Medulla oblongata (tissue), 1 donor: ENCODE measurements around the gene FIGNL2.
A peak's percentile ranks its signal among the peaks of the same experiment; 100 is the strongest.

Source experiments
- DNase-seq: peaks from one replicate; pipeline ENCODE4 v3.0.0-alpha.2; 2015; ENCODE audit errors: extremely low spot score

Gene FIGNL2

DNA sequence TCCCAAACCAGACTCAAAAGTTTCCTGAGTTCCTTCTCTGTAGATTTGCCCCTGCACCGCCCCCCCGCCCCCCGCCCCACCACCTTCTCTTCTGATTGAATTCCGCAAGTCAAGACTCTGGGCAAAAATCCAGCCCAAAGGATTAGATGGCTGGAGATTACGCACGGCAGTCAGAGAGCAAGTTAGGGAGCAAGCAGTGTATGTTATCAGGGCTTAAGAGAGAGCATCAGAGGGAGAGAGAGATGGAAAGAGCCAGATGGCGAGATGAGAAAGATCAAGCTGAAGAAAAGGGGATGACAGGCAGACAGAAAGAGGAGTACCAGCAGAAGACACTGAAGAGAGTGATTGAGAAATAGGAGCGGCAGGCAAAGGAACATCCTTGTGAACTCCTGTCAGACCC, 25.5 kb upstream of the FIGNL2 start:
- no peak for DNase-seq

GRCh38 chr12:51873251-51873994, 24.9 kb upstream of the FIGNL2 start:
- no peak for DNase-seq

- no peak for DNase-seq
Observed at GRCh38 chr12:51872689-51872981, 24.1 kb upstream of the FIGNL2 start.

DNA sequence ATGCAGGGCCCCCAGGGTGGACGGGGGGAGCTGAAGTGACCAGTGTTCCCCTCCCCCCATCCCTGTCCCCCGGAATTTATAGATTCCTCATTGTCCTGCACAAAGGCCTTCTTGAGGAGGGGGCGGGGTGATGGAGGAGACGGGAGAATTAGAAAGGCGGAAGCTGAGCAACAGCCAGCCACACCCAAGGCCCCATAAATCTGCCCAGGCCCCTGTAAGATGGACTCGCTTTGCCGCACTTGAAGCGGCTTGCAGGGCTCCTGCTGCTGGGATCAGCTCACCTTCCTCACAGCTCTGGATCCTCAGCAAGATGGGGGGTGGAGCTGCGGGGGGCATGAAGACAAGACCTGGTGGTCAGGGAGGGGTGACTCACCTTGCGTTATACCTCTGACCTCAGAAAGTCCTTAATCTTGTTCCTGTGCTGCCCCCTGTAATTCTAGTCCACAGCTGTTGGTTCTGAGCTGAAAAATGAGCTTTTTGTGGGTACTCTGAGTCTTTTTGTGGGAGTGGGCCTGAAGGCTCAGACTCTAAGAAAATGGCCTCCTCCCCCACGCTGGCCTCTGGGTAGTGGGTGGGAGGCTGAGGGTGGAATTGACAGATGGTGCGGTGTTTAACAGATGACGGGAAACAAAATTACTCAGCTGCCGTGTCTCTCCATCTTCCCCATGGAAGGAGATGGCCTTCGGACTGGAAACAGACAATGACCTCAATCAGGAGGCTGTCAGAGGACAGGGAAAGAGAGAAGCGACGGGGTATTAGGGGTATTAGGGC, 23.6 kb upstream of the FIGNL2 start:
- DNase-seq, result no peak

DNA sequence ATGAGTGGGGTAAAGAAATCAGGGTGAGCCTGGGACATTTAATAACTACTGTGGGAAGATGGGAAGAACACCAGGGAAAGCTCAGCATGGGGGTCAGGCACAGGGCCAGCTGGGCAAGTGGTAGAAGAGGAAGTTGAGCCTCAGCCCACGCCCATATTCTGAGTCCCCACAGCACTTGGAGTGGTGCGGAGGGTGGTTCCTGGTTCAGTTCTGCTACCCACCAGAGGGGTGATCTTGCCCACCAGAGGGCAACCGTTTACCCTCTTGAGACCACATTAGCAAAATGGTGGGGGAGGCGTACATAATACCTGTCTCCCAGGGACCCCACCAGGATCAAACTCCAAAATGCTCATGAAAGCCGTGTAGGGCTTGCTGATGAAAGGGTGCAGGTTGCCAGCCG, 22.6 kb upstream of the FIGNL2 start:
- peak; percentile 49 for DNase-seq

DNA sequence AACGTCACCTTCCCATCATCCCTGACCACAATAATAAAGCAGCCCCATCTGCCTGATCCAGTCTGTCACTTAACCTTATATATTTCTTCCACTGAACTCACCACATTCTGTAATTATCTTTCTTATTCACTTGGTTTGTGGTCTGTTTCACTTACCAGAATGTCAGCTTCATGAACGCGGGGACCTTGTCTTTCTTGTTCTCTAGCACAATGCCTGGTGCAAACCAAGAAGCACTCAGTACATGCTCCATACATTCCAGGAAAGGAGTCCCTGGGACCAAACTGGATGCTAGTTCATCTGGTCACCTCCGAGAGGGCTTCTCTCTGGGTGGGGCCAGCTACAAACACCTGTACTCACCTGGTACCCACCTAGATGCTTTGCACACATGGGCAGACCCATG, 22.0 kb upstream of the FIGNL2 start:
- DNase-seq, result no peak

GRCh38 chr12:51869931-51870330, 21.4 kb upstream of the FIGNL2 start:
- DNase-seq, result peak; percentile 13

- no peak for DNase-seq
Observed at GRCh38 chr12:51869496-51869865, 21.0 kb upstream of the FIGNL2 start.

DNA sequence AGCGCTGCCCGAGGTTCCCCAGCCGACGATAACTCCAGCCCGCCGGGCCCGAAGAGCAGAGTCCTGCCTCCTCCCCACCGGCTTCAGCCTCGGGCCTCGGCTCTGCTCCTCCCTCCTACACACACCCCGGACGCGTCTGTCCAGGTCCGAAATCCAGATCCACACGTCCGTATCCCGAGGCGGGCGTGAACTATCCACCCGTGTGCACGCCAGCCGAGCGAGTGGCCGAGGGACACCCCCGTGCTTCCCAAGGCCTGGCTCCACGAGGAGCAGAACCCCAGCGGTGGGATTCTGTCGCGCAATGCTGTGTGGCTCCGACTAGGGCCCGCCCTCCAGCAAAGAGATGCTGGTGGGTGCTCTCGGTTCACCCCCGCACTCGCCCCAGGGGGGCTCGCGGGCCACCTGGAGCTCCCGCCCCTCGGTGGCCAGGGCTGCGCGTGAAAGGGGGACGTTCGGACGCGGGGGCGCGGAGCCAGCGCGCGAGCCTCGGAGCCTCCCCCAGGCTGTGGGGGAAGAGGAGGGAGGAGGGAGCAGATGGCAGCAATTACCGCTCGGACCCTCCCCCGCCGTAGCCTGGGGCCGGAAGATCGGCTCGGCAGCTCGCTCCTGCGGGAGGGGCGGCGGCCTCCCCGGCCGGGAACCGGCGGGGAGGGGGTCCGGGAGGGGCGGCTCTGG, 20.4 kb upstream of the FIGNL2 start:
- no peak for DNase-seq

GRCh38 chr12:51867796-51868428, 19.4 kb upstream of the FIGNL2 start:
- no peak for DNase-seq

DNA sequence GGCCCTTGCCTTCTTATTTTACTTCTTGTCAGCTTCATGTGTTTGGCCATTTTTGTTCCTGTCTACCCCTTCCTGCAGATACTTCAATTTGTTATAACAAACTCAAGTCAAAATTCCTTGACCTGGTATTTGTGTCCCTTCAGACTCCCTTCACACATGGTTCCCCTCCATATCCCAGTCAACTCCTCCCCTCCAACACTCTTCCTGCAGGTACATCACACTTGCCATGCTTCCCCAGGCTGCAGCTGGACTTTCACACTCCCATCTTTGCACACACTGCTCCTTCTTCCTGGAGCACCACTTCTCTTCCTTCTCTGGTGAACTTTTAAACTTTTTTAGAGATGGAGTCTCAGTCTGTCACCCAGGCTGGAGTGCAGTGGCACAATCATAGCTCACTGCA, 18.9 kb upstream of the FIGNL2 start:
- DNase-seq, result no peak

- no peak for DNase-seq
Observed at GRCh38 chr12:51866762-51867161, 18.2 kb upstream of the FIGNL2 start.

- no peak for DNase-seq
Observed at GRCh38 chr12:51866324-51866723, 17.8 kb upstream of the FIGNL2 start.

DNA sequence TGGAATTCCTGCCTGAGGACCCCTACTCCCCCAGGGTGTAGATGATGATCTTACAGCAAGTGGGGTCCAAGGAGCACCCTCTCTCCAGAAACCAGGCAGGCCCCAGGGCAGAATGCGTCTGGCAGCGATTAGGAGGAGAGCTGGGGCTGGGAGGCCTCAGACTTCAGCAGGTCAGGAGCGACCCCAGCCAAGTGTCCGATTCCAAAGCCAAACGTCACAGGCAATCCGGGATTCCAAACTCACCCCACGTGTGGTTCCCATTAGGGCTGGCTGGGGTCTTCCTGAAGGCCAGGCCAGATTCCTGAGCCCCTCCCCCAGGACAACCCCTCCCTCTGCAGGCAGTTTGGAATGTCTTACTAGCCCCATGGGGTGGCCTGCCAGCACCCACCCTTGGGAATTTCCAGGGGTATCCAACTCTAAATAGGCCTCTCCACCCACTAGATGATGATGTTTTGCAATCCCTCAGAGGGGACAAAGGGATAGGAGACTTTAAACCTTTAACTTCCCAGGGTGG, 17.3 kb upstream of the FIGNL2 start:
- no peak for DNase-seq

DNA sequence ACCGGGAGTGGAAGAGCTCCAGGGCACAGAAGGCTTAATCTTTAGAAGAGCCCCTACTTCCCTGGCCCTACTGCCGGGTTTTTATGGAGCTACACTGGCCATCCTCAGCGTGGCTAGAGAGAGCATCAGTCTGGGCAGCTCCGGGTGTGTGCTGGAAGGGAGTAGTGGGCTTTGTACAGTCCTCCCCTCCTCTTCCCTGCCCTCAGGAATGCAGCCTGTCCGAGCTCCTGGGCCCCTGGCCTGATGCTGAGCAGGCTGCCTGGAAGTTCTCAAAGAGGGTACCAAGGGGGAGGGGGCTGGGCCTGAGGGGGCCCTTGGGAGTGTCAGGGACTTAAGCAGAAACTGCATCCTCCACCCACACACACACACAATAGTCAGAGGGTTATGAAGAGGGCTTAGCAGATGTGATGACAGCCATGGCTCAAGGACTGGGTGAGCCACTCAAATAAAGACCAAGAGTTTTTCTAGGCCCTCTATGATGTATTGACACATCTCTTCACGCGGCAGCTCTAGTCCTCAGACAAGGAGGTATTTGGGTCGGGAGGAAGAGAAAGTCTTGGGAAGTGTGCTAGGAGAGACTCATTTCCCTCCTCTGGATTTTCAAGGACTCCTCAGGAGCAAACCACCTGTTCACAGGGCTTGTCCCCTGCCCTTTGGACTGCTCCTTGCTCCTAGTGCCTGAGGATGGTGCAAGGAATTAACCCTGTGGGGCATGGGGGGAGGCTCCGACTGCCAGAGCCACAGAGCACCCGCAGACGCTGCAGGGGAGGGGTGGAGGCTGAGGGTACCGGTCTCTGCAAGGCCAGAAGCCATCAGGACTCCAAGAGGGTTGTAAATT, 16.5 kb upstream of the FIGNL2 start:
- no peak for DNase-seq

DNA sequence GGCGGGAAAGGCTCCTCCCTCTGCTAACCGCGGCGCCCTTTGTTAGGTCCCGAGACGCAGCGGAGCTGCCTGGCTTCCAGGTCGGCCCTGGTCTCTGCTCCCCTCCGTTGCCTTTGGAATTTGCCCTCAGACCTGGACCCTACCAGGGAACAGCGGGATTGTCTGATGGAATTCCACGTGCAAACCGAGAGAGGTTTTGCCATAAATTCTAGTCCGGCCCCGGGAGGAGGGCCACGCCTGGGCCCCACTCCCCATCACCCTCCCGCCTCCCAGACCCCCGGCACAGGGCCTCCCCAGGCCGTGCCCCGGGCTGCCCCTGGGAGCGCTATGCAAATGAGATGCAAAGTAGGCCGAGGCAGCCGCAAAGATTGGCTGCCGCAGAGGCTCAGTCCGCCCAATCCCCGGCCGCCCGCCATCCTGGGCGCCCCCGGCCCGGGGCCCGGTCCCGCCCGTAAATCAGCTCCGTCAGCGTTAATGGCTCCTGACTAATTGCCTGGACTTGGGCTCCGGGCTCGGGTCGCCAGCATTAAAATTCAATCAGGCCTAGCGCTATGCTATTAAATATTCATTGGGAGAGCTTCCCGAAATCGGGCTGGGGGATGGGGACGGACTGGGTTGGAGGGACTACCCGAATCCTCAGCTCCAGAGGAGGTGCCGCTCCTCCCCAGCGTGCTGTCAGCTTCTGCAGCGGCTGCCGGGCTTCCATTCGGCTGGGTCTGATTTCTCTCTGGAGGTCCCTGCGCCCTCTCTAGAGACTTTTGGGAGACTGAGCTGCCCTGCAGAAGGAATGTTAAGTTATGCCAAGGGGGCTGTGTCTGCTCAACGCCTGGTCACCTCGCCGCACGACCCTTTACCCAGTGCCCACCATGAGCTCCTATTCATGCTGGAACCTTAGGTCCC, 15.7 kb upstream of the FIGNL2 start:
- DNase-seq, result no peak

DNA sequence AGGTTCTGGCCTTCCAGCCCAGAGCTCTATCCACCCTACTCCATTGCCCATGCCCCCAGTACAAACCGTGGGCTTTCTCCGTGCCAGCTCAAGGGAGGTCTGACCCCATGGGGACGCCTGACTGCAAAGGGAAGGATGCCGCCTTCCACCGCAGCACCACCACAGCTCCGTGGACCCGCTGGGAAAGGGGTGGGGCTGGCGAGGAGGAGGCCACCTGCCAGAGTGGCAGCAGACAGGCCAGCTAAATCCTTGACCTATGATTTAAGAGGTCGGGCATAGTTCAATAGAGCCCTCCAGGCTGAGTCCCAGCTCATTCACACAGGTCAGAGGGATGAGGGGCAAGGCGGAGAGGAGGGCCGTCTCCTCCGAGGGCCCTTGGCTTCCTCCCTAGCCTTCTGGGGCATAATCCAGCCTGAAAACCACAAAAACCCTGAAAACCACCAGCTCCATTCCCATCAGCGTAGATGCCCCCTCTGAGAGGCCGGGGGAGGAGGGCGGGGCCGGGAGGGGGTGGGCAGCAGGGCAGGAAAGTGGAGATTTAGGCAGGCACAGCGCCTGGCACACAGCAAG, 14.9 kb upstream of the FIGNL2 start:
- DNase-seq, result no peak

GRCh38 chr12:51862947-51863346, 14.4 kb upstream of the FIGNL2 start:
- DNase-seq, result no peak

GRCh38 chr12:51860986-51861385, 12.5 kb upstream of the FIGNL2 start:
- DNase-seq, result no peak
